Measurements from ENCODE around the gene LAMA1.
A peak's percentile ranks its signal among the peaks of the same experiment; 100 is the strongest.
"Not testable (repeated sequence)": the region's sequence is repeated elsewhere in the genome, so short reads cannot be mapped to it uniquely, and the experiment has no call there.

Gene LAMA1

DNA sequence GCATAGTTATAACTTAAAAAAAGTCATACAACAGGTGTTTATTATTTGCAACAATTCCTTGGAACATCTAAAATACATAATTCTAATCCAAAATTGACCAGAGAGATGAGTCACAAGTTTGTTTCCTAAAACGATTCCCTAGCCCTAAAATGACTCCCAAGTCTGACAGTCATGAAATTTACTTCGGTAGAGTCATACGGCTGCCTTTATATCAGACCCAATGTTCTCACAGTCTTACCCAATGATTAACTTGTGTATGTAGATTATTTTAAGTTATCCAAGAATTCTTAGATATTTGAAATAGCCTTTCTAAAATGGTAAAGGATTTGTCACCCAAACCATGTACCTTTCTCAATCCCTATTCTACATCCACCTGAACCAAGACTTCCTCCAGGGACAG, 174.9 kb downstream of the LAMA1 start:
- DNase-seq: no peak

DNA sequence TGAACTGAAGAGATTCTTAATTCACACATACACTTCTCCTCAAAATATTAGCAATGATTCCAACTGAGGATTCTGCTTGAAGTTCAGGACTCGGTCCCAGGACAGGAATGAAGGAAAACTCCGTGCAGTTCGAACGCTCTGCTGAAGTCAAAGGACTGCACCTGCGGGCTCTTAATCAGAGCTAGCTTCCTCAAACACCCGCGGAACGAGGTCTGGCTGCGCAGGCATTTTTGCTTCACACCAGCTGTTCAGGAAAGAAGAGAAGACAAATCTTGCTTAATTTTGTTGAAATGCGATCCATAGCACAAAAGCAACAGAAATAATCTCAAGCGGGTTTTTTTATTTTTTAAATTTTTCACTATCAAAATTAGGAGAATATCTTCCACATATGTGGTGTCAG, 175.6 kb downstream of the LAMA1 start:
- DNase-seq: no peak

DNA sequence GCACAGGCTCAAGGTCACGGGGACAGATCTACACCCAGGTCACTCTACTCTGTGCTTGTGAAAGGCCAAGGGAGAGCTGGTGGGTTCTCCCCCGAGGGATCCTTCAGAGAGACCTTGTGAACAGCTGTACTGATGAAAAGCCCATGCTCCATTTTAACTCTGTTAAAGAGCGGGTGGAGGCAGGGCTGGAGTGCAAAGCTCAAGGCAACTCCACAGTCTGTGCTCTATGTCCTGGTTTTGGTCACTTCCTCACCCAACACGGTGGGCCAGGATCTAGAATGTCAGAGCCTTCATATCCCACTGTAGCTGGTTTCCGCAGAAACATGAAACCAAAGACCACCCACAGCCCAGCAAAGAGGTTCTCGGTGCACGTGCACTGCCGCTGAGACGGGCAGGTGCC, 177.1 kb downstream of the LAMA1 start:
- no peak for DNase-seq

DNA sequence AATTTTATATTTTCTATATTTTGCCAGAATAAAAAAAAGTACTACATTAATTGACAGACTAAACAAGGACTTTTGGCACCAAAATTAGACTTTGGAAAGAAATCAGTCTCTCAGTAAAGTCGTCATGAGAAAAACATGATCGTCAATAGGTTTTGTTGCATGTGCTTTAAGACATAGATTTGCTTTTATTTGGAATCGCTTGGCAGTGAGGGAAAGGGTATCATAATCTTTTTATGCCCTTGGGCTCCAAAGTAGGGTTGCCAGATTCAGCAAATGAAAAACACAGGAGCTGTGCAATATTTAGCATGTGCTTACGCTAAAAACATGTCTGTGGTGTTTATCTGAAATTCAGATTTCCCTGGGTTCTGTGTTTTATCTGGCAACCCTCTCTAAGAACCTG, 177.6 kb downstream of the LAMA1 start:
- DNase-seq: no peak

DNA sequence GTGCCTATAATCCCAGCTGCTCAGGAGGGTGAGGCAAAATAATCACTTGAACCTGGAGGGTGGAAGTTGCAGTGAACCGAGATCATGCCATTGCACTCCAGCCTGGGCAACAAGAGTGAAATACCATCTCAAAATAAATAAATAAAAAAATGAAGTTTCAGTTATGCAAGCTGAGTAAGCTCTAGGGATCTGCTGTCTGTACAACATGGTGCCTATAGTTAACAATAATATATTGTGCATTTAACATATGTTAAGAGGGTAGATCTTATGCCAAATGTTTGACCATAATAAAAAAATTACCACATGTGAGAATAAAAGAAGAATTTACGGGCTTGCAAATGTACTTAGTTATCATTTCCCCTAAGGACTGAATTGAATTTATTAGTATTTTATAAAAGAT, 179.2 kb downstream of the LAMA1 start:
- not testable (repeated sequence) for DNase-seq

DNA sequence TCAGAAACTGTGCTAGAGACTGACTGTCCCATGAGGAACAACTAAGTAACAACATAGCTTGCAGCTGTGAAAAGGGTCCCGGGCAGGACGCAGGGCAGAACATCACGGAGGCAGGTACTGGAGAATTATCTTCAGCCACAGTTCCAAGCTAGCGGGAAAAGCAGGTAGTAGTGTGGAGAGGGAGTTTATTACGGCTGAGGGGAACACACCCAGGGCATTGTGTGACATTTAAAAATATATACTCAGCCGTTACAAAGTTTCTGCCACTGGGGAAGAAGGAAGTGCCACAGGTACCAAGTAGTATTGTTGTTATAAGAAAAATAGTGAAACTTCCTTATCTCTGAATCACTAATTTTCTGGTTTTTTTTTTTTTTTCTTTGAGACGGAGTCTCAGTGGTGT, 179.6 kb downstream of the LAMA1 start:
- no peak for DNase-seq

DNA sequence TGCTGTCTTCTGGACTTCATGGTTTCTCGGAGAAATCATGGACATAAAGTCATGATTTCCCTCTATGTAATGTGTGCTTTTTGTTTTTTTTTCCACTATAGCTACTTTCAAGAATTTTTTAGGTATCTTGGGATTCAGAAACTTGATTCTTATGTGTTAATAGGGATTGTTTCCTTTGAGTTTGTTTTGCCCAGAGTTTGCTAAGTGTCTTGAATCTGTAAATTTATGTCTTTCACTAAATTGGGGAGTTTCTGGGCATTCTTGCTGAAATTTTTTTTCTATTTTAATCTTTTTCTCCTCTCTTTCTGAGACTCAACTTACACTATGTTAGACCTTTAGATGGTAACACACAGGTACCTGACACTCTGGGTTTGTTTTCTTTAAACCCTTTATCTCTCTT, 182.7 kb downstream of the LAMA1 start:
- no peak for DNase-seq

DNA sequence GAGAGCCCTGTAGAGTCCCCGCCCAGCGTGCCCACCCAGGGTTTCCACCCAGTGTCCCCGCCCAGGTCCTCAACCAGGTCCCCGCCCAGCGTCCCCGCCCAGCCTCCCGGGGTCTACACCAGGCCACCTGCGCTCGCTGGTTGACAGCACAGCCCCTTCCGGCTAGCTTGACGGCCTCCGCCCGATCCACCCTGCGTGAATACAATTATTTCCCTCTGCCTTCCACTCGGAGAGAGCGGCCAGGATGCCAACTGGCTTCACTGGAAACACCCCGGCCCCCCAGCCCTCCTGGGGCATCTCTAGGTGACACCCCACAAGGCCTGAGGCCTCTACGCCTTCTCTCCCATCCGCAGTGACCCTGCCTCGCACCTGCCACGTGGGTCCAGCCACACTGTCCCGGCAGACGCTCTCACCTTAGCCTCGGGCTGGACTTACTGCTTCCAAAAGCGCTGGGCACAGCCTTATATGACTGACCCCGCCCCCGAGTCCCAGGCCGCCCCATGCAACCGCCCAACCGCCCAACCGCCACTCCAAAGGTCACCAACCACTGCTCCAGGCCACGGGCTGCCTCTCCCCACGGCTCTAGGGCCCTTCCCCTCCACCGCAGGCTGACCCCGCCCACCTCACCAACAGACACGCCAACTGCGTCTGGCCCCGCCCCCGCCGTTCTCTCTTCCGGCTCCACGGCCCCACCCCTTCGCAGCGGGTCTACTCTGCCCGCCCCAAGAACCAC, 188.1 kb downstream of the LAMA1 start:
- no peak for DNase-seq

DNA sequence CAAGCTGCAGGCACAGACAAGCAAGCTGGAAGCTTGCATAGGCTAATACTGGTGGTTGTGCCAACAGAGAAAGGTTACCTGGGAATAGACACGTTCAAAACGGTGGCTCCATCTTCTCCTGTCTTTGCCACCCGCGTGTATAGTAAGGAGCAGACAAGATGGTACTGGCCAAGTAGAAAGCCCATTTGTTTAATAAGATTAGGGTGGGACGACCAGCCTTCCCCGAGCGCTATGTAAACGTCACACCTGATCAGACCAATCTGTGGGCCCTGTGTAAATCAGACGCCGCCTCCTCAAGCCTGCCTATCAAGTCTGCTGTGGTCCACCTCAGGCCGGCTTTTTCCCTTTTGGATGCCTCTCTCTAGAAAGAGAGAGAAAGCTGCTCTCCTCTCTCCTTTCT, 189.2 kb downstream of the LAMA1 start:
- DNase-seq: no peak

DNA sequence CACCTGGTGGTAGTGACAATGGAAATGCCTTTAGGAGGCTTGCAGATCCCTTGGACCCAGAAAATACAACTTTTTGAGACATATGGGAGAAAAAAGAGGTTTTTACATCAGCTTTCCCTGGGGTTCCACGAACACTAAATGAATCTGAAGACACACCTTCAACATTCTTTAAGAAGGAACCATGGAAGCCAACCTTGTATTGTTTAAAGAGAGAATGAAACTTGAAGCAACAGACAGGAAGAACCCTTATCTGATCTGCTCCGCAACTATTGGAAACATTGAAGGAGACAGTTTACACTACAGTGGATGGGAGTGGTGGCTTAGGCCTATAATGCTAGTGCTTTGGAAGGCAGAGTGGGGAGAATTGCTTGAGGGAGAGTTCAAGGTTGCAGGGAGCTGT, 190.4 kb downstream of the LAMA1 start:
- DNase-seq: no peak

DNA sequence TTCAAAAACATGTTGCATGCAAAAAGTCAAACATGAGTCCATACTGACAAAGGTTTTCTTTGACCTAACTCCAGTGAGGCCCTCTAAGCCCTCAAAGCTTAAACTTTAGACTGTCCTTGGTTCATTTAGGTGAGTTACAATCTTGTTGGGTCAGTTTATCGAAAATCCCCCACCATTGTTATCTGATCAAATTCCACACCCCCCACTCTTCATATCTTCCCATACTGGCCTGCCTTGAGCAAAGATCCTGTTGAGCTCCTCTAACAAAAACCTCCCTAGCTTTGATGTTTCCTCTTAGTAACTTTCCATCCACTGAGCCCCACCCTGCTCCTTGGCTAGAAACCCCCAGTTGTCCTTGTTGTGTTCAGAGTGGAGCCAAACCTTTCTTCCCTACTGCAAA, 194.4 kb downstream of the LAMA1 start:
- no peak for DNase-seq

DNA sequence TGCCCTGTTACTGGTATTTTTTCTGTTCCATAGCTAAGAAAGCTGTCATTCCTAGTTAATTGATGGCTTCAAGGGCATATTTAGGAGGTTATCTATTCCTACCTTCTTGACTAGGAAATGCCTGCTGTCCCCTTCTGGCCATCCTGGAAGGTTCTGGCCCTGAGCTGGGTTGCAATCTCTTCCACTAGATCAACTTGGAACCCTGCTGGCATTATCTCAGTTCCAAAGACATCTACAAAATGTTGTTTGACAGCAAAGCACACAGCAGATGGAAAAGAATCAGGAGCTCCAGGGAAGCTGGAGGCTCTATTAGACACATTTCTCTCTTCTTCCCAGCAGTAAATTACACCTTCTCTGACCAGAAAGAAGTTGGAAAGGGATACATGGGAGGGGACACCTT, 196.0 kb downstream of the LAMA1 start:
- DNase-seq: no peak

DNA sequence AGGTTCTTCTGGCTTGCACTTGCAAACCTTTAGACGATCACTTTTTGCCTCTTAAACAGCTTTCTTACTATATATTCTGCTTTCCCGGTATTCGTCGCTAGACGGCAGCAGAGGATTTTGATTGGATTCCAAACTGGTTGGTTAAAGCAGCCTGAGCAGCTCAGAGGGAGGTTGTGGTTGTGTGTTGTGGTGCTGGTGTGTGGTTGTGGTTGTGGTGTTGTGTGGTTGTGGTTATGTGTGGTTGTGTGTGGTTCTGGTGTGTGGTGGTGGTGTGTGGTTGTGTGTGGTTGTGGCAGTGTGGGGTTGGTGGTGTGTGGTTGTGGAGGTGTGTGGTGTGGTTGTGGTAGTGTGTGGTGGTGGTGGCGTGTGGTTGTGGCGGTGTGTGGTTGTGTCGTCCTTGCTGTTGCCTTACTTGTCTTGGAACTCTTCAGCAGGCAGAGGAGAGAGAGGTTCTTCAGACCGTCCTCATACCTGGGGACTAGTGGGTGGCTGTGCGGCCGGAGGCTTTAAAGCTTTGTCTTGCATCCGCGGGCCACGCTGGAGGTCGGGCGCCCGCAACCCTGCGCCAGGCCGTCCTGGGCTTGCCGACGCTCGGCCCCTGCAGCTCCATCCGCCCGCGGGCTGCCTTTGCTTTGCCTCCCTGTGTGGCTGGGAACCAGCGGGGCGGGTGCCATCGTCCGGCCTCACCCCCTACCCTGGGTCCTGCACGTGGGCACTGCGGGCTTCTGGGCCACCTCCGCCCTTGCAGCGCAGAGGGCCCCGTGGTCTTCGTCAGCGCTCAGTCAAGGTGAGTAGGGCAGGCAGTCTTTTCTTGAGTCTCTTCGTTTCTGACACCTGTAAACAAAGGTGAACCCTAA, 197.3 kb downstream of the LAMA1 start:
- DNase-seq: peak; percentile 45

DNA sequence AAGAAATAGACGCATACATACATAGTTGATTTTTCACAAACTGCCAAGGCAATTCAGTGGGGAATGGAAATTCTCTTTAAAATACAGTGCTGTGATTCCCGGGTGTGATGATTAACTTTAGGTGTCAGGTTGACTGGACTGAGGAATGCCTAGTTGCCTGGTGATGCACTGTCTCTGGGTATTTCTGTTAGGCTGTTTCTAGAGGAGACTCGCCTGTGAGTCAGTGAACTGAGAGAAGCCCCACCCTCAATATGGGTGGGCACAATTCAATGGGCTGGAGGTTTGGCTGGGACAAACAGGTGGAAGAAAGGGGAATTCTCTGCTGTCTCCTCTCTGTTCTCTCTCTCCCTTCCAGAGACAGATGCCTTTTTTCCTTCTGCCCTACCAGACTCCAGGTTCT, 200.5 kb downstream of the LAMA1 start:
- DNase-seq: no peak

DNA sequence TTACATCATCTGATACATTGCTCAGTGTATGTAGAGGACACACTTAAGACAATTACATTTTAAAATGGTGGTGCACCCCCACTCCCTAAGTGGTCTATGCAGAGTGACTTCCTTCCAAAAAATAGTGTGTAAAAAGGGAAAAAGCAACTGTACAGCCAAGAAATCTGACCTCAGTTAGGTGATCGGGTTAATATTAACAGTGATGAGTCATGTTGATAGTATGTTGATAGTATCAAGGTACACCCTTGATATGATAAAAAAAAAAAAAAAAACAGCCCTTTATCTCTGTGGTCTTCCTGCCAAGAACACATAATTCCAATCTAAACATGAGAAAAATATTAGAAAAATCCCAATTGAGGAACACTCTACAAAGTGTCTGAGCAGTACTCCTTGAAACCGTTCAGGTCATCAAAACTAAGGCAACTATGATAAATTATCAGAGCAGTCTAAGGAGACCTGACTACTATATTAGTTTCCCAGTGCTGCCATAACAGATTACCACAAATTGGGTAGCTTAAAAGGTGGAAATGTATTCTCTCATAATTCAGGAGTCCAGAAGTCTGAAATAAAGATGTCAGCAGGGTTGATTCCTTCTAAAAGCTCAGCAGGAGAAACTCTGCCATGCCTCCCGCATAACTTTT, 216.2 kb downstream of the LAMA1 start:
- DNase-seq: no peak

DNA sequence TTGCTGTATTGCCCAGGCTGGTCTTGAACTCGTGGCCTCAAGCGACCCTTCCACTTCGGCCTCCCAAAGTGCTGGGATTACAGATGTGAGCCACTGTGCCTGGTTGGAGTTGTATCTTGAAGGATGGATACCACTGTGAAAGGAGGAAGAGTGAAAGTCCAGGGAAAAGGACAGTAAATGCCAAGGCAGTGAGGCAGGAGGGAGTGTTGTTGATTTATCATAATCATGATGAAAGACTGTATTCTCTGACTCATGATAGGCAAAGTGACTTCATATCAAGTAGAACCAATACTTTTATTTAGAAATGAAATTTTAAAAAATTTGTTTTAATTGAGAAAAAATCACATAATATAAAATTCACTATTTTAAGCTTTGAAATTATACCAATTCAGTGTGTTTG, 225.8 kb downstream of the LAMA1 start:
- DNase-seq: no peak
